A549 (cell line): Measurements from ENCODE around the gene CPNE7. TPM values are rescaled to one million over a fixed set of nuclear protein-coding genes. Genes with fewer than 3 reads are reported as not detected.
A peak's percentile ranks its signal among the peaks of the same experiment; 100 is the strongest.

Experiments used
- ATAC-seq, 2 experiments: fragments of 200-7000 bp in 1 of 2; fragments of >200 bp in 1 of 2; cut with Nextera tagmentation in 1 of 2; cut with Tn5 transposase in 1 of 2; 3 replicates each; pipeline versions ENCODE4 v1.8.0 to v1.9.1; 2018 to 2020; ENCODE audit warnings: mild to moderate bottlenecking in 1 of 2, moderate library complexity in 1 of 2
- CTCF ChIA-PET: fragments of 300-600 bp; sonication (Branson Sonifier 250); formaldehyde crosslinking; extraction: SDS; loops from one replicate; lab custom pipeline; 2021; ENCODE audit warnings: antibody characterized with exemption, inconsistent platforms; lab: Yijun Ruan, JAX
- POLR2A ChIA-PET: fragments of 350-600 bp; formaldehyde crosslinking; extraction: SDS; loops from one replicate; lab custom pipeline; 2021; ENCODE audit warnings: antibody characterized with exemption, inconsistent platforms; lab: Yijun Ruan, JAX
- DNase-seq, 2 experiments: peaks; one replicate each; pipeline versions ENCODE4 v3.0.0 to v3.0.0-alpha.2; 2011 to 2016; ENCODE audit warnings: low read depth in 1 of 2, low spot score in 1 of 2
- FAIRE-seq: peaks from 2 replicates; lab custom pipeline; 2011; peaks lifted over from hg19 to GRCh38; lab: Jason Lieb, UNC
- H3K27ac ChIP-seq, 2 experiments: fragments of >200 bp; sonication (Bioruptor Twin); formaldehyde crosslinking; 3 replicates each; pipeline ENCODE4 v1.5.1; 2016 to 2017
- H3K4me1 ChIP-seq: fragments of >200 bp; sonication (Bioruptor Twin); formaldehyde crosslinking; 3 replicates; pipeline ENCODE4 v1.6.1; 2016
- H3K4me2 ChIP-seq: fragments of >200 bp; sonication (Bioruptor Twin); formaldehyde crosslinking; 3 replicates; pipeline ENCODE4 v1.6.1; 2016
- H3K4me3 ChIP-seq: fragments of >200 bp; sonication (Bioruptor Twin); formaldehyde crosslinking; 3 replicates; pipeline ENCODE4 v1.5.1; 2016
- H3K9me3 ChIP-seq: fragments of >200 bp; sonication (Bioruptor Twin); formaldehyde crosslinking; 3 replicates; pipeline ENCODE4 v1.6.1; 2016
- BHLHE40 ChIP-seq: IDR thresholded peaks from 2 replicates; pipeline ENCODE4 v1.6.1; 2012; ENCODE audit warnings: low read depth, low read length, inconsistent platforms
- CHD4 ChIP-seq: fragments of 200-600 bp; sonication (generic); IDR thresholded peaks from 2 replicates; pipeline ENCODE4 v1.6.1; 2016; ENCODE audit warnings: antibody characterized with exemption, mild to moderate bottlenecking, borderline replicate concordance
- CTCF ChIP-seq: fragments of >200 bp; sonication (Bioruptor Twin); formaldehyde crosslinking; IDR thresholded peaks from 3 replicates; pipeline ENCODE4 v1.5.1; 2016
- EHMT2 ChIP-seq: fragments of 200-600 bp; sonication (generic); IDR thresholded peaks from 2 replicates; pipeline ENCODE4 v1.6.1; 2016; ENCODE audit warnings: antibody characterized with exemption, low read depth, mild to moderate bottlenecking, moderate library complexity
- ELK1 ChIP-seq: fragments of 150-350 bp; IDR thresholded peaks from 2 replicates; pipeline ENCODE4 v1.6.1; 2014; ENCODE audit warnings: low read depth, mild to moderate bottlenecking, low read length
- EP300 ChIP-seq, 2 experiments: fragments of >200 bp; sonication (Bioruptor Twin); formaldehyde crosslinking; IDR thresholded peaks; 2 replicates in 1 of 2; 3 replicates in 1 of 2; pipeline ENCODE4 v1.6.1; 2016 to 2017
- FOSL2 ChIP-seq, 2 experiments: fragments of 450-650 bp in 1 of 2; fragments of >200 bp in 1 of 2; sonication (Bioruptor Twin) in 1 of 2; formaldehyde crosslinking; IDR thresholded peaks; 2 replicates each; pipeline versions ENCODE4 v1.5.0 to v1.6.1; 2016 to 2020; ENCODE audit warnings: mild to moderate bottlenecking in 1 of 2, moderate library complexity in 1 of 2
- HMGXB4 ChIP-seq: fragments of 250-450 bp; sonication (Bioruptor Pico); IDR thresholded peaks from 2 replicates; pipeline ENCODE4 v1.5.0; 2021; ENCODE audit warnings: mild to moderate bottlenecking, moderate library complexity, borderline replicate concordance
- HOXB5 ChIP-seq: fragments of 250-450 bp; sonication (Bioruptor Pico); IDR thresholded peaks from 2 replicates; pipeline ENCODE4 v1.5.0; 2020; ENCODE audit warnings: mild to moderate bottlenecking, moderate library complexity
- KDM1A ChIP-seq: fragments of 200-600 bp; sonication (generic); IDR thresholded peaks from 2 replicates; pipeline ENCODE4 v1.6.1; 2016; ENCODE audit warnings: low read depth, mild to moderate bottlenecking
- KDM5A ChIP-seq: fragments of 200-600 bp; sonication (generic); IDR thresholded peaks from 2 replicates; pipeline ENCODE4 v1.6.1; 2016; ENCODE audit warnings: antibody characterized with exemption, mild to moderate bottlenecking
- MYC ChIP-seq: IDR thresholded peaks from 2 replicates; pipeline ENCODE4 v1.6.1; 2012; ENCODE audit warnings: mild to moderate bottlenecking, inconsistent platforms, low read length, improper control_type of control experiment, borderline replicate concordance
- NPAS2 ChIP-seq: fragments of 250-450 bp; sonication (Bioruptor Pico); IDR thresholded peaks from 2 replicates; pipeline ENCODE4 v1.8.0; 2022; ENCODE audit warnings: mild to moderate bottlenecking, moderate library complexity, borderline replicate concordance
- NR3C1 ChIP-seq: fragments of >200 bp; sonication (Bioruptor Twin); formaldehyde crosslinking; IDR thresholded peaks from 3 replicates; pipeline ENCODE4 v1.6.1; 2017
- RARB ChIP-seq: fragments of 250-450 bp; sonication (Bioruptor Pico); IDR thresholded peaks from 2 replicates; pipeline ENCODE4 v1.8.0; 2021; ENCODE audit warnings: mild to moderate bottlenecking, moderate library complexity
- TP53 ChIP-seq: fragments of 250-450 bp; sonication (Bioruptor Pico); IDR thresholded peaks from 2 replicates; pipeline ENCODE4 v1.5.0; 2021; ENCODE audit warnings: mild to moderate bottlenecking, moderate library complexity
- USF2 ChIP-seq: fragments of 450-650 bp; IDR thresholded peaks from 2 replicates; pipeline ENCODE4 v1.6.1; 2014; ENCODE audit warnings: antibody characterized with exemption
- ZSCAN20 ChIP-seq: fragments of 250-450 bp; sonication (Bioruptor Pico); IDR thresholded peaks from 2 replicates; pipeline ENCODE4 v1.8.0; 2022; ENCODE audit warnings: mild to moderate bottlenecking, moderate library complexity
- WGBS: methylation state at CpG from one replicate; pipeline ENCODE4 v1.1.6; 2017; ENCODE audit errors: missing lambda C conversion rate; 5-methylcytosine and 5-hydroxymethylcytosine counted together
- polyA plus RNA-seq, 4 experiments: library from polyadenylated mRNA; depleted of rRNA in 3 of 4; stranded (reverse); fragments of >200 nt; fragmentation: RNase III in 1 of 4; extraction: RNeasy Plus Mini Kit Qiagen cat#74134 plus additional on column Dnase treatment in 1 of 4; gene quantifications; 2 replicates in 3 of 4; 3 replicates in 1 of 4; pipeline ENCODE4 v1.2.3, GENCODE V29; 2011 to 2017
- TF ChIP-seq, protein P1 (sequence below): fragments of >200 bp; sonication (Bioruptor Twin); formaldehyde crosslinking; IDR thresholded peaks from 3 replicates; pipeline ENCODE4 v1.6.1; 2016
- TF ChIP-seq, protein P2 (sequence below): fragments of 200-600 bp; sonication (generic); IDR thresholded peaks from 2 replicates; pipeline ENCODE4 v1.6.1; 2016; ENCODE audit warnings: antibody characterized with exemption, mild to moderate bottlenecking, moderate library complexity

The CPNE7 gene
- polyA plus RNA-seq, 2 of the 4 experiments (the other 2 are of a cell fraction): 22.8 to 45.2 TPM

DNA sequence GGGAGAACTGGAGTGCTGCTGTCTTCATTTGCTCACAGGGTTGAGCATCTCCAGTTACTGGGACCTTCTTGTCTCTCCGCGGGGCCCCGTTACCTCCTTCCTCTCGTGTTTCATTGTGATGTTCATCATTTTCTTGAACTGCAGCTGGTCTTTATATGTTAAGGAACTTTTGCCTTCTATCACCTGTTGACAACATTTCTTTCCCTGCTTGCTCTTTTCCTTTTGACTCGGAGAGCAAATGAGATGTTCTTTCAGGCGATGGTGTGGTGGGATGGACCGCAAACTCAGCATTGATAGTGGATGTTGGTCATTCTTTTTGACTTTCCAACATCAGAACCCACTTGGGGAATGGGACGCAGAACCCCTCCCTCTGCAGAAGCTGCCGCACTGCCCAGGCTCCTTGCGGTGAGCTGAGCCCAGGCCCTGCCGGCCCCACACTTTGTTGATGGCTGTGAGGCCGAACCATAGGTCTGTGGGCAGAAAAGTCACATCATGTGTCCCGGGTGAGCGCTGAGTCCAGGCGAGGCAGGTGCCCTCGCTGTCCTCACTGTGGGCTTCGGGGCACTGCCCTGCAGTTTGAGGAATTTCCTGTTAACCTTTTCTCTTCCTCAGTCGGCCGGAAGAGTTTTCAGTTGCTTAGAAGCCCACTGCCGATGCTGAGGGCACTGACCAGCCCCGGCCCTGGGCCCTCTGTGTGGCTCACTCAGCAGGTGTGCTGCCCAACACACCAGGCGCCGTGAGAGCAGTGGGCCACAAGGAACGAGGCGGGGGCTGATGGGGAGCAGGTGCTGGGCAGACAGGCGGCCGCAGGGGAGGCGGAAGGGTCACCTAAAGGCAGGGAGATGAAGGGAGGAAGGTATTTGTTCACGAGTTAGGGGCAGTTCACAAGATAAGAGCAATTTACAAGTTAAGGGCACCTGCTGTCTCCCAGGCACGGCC is 7.6 kb upstream of the CPNE7 start:
- 90% methylated on average over 28 of the region's 30 CpGs for WGBS
- POLR2A ChIA-PET: no interaction called here
- ATAC-seq: peak in 1 of 2 experiments; percentile 0; a peak in 2 of 6 replicates
- no peak for FAIRE-seq
- H3K4me2 ChIP-seq: no peak overlapping the region
- H3K27ac ChIP-seq: no peak overlapping the region
- peaks cover 32% of the 10 kb centered on the region for H3K4me1 ChIP-seq
- no peak overlapping the region for H3K4me3 ChIP-seq
- no peaks in the 10 kb centered on the region for H3K9me3 ChIP-seq
- TF ChIP-seq NPAS2 (CRISPR knock-in tag): no peak
- no peak for TF ChIP-seq USF2
- TF ChIP-seq, protein P1, sequence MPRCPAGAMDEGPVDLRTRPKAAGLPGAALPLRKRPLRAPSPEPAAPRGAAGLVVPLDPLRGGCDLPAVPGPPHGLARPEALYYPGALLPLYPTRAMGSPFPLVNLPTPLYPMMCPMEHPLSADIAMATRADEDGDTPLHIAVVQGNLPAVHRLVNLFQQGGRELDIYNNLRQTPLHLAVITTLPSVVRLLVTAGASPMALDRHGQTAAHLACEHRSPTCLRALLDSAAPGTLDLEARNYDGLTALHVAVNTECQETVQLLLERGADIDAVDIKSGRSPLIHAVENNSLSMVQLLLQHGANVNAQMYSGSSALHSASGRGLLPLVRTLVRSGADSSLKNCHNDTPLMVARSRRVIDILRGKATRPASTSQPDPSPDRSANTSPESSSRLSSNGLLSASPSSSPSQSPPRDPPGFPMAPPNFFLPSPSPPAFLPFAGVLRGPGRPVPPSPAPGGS: no peak
- TF ChIP-seq MYC: no peak
- TF ChIP-seq BHLHE40: no peak
- no peak for TF ChIP-seq ELK1
- no peak for TF ChIP-seq EHMT2
- TF ChIP-seq NR3C1: no peak
- no peak for TF ChIP-seq FOSL2 (IDR thresholded peaks at IDR 0.05)
- no peak for TF ChIP-seq FOSL2 (CRISPR knock-in tag; IDR thresholded peaks at IDR 0.05)
- no peak for TF ChIP-seq HMGXB4
- TF ChIP-seq RARB (CRISPR knock-in tag): no peak
- no peak for TF ChIP-seq HOXB5 (CRISPR knock-in tag)
- no peak for TF ChIP-seq EP300 (IDR thresholded peaks at IDR 0.05)
- TF ChIP-seq CHD4: no peak
- no peak for TF ChIP-seq ZSCAN20 (CRISPR knock-in tag)
- TF ChIP-seq KDM1A: no peak
- TF ChIP-seq TP53 (CRISPR knock-in tag): no peak
- TF ChIP-seq, protein P2, sequence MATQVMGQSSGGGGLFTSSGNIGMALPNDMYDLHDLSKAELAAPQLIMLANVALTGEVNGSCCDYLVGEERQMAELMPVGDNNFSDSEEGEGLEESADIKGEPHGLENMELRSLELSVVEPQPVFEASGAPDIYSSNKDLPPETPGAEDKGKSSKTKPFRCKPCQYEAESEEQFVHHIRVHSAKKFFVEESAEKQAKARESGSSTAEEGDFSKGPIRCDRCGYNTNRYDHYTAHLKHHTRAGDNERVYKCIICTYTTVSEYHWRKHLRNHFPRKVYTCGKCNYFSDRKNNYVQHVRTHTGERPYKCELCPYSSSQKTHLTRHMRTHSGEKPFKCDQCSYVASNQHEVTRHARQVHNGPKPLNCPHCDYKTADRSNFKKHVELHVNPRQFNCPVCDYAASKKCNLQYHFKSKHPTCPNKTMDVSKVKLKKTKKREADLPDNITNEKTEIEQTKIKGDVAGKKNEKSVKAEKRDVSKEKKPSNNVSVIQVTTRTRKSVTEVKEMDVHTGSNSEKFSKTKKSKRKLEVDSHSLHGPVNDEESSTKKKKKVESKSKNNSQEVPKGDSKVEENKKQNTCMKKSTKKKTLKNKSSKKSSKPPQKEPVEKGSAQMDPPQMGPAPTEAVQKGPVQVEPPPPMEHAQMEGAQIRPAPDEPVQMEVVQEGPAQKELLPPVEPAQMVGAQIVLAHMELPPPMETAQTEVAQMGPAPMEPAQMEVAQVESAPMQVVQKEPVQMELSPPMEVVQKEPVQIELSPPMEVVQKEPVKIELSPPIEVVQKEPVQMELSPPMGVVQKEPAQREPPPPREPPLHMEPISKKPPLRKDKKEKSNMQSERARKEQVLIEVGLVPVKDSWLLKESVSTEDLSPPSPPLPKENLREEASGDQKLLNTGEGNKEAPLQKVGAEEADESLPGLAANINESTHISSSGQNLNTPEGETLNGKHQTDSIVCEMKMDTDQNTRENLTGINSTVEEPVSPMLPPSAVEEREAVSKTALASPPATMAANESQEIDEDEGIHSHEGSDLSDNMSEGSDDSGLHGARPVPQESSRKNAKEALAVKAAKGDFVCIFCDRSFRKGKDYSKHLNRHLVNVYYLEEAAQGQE: no peak
- TF ChIP-seq KDM5A: no peak
- no peak for TF ChIP-seq CTCF
- CTCF ChIA-PET: interaction anchor here (1.0 to 4.9 kb wide), 3 partner anchors 10 to 99 kb away, joined by 3 to 25 read pairs (median 3); no protein-coding TSS in a partner anchor
- DNase-seq: no peak
